Measurements from ENCODE around the gene SAMSN1.
"Not testable (repeated sequence)": the region's sequence is repeated elsewhere in the genome, so short reads cannot be mapped to it uniquely, and the experiment has no call there.

Gene SAMSN1

GRCh38 chr21:14567331-14568279 lies 21.5 kb upstream of the SAMSN1 start:
- no peak for DNase-seq

GRCh38 chr21:14566894-14567293 lies 20.8 kb upstream of the SAMSN1 start:
- DNase-seq, result no peak

- no peak for DNase-seq
Observed at GRCh38 chr21:14562959-14563358, 16.8 kb upstream of the SAMSN1 start.

GRCh38 chr21:14560555-14560954 lies 14.4 kb upstream of the SAMSN1 start:
- no peak for DNase-seq

- DNase-seq, result no peak
Observed at GRCh38 chr21:14560139-14560538, 14.0 kb upstream of the SAMSN1 start.

- DNase-seq, result no peak
Observed at GRCh38 chr21:14559102-14559501, 13.0 kb upstream of the SAMSN1 start.

GRCh38 chr21:14557413-14557812 lies 11.3 kb upstream of the SAMSN1 start:
- no peak for DNase-seq

- DNase-seq, result no peak
Observed at GRCh38 chr21:14554948-14555347, 8.8 kb upstream of the SAMSN1 start.

GRCh38 chr21:14553422-14553821 lies 7.3 kb upstream of the SAMSN1 start:
- DNase-seq, result no peak

- DNase-seq, result no peak
Observed at GRCh38 chr21:14551741-14552140, 5.6 kb upstream of the SAMSN1 start.

- no peak for DNase-seq
Observed at GRCh38 chr21:14550135-14550534, 4.0 kb upstream of the SAMSN1 start.

- DNase-seq, result no peak
Observed at GRCh38 chr21:14548779-14549178, 2.7 kb upstream of the SAMSN1 start.

- no peak for DNase-seq
Observed at GRCh38 chr21:14547834-14548513, 1.9 kb upstream of the SAMSN1 start.

- not testable (repeated sequence) for DNase-seq
Observed at GRCh38 chr21:14546719-14547118, 604 bp upstream of the SAMSN1 start.

GRCh38 chr21:14543983-14544382 lies 2.1 kb downstream of the SAMSN1 start:
- no peak for DNase-seq

- DNase-seq, result no peak
Observed at GRCh38 chr21:14542638-14543037, 3.5 kb downstream of the SAMSN1 start.

GRCh38 chr21:14541841-14542490 lies 4.1 kb downstream of the SAMSN1 start:
- no peak for DNase-seq

GRCh38 chr21:14538483-14538882 lies 7.6 kb downstream of the SAMSN1 start:
- no peak for DNase-seq

GRCh38 chr21:14536929-14537328 lies 9.2 kb downstream of the SAMSN1 start:
- DNase-seq, result no peak

GRCh38 chr21:14535702-14536101 lies 10.4 kb downstream of the SAMSN1 start:
- no peak for DNase-seq

GRCh38 chr21:14533499-14534428 lies 12.4 kb downstream of the SAMSN1 start:
- DNase-seq, result no peak
